WTC11 (cell line): ENCODE results near the gene CA11. TPM values are rescaled to one million over a fixed set of nuclear protein-coding genes. Genes with fewer than 3 reads are reported as not detected.

ENCODE experiments used
- ATAC-seq: fragments of 200-7000 bp; cut with Tn5 transposase; 2 replicates; pipeline ENCODE4 v1.10.0; 2021; ENCODE audit warnings: mild to moderate bottlenecking, moderate library complexity
- CTCF ChIA-PET: fragments of 300-600 bp; sonication (Branson Sonifier 250); formaldehyde crosslinking; loops from one replicate; lab custom pipeline; 2021; ENCODE audit warnings: antibody characterized with exemption; lab: Charles Lee
- POLR2A ChIA-PET: fragments of 350-600 bp; sonication (Branson Sonifier 250); formaldehyde crosslinking; loops from one replicate; lab custom pipeline; 2021; ENCODE audit warnings: antibody characterized with exemption; lab: Charles Lee
- DNase-seq: peaks from one replicate; pipeline ENCODE4 v3.0.0; 2021; ENCODE audit warnings: low spot score
- H3K27ac Mint-ChIP-seq: 2 replicates; pipeline ENCODE4 v1.8.0; 2021; ENCODE audit warnings: mixed read lengths
- H3K27me3 Mint-ChIP-seq: 2 replicates; pipeline ENCODE4 v1.8.0; 2021; ENCODE audit warnings: low read depth, mild to moderate bottlenecking, moderate library complexity, mixed read lengths
- H3K36me3 Mint-ChIP-seq: 2 replicates; pipeline ENCODE4 v1.8.0; 2021; ENCODE audit warnings: mixed read lengths
- H3K4me1 Mint-ChIP-seq: 2 replicates; pipeline ENCODE4 v1.8.0; 2022; ENCODE audit warnings: mixed read lengths
- H3K4me3 Mint-ChIP-seq: 2 replicates; pipeline ENCODE4 v1.8.0; 2021; ENCODE audit warnings: mild to moderate bottlenecking, moderate library complexity, mixed read lengths
- H3K9me3 Mint-ChIP-seq: 2 replicates; pipeline ENCODE4 v1.8.0; 2021; ENCODE audit warnings: mixed read lengths
- ATF1 ChIP-seq: sonication (generic); formaldehyde crosslinking; IDR thresholded peaks from 2 replicates; pipeline ENCODE4 v1.8.1; 2023; ENCODE audit warnings: mild to moderate bottlenecking, moderate library complexity, missing genetic modification reagents
- CBFB ChIP-seq: sonication (generic); formaldehyde crosslinking; IDR thresholded peaks from 2 replicates; pipeline ENCODE4 v1.8.1; 2022; ENCODE audit warnings: mild to moderate bottlenecking, low read depth, missing genetic modification reagents
- ESRRA ChIP-seq: sonication (generic); formaldehyde crosslinking; IDR thresholded peaks from 2 replicates; pipeline ENCODE4 v1.8.1; 2022; ENCODE audit warnings: mild to moderate bottlenecking, missing genetic modification reagents, borderline replicate concordance
- FOXP1 ChIP-seq: sonication (generic); formaldehyde crosslinking; IDR thresholded peaks from 2 replicates; pipeline ENCODE4 v1.8.0; 2022; ENCODE audit warnings: missing genetic modification reagents, mild to moderate bottlenecking, moderate library complexity, borderline replicate concordance
- GABPB1 ChIP-seq: sonication (generic); formaldehyde crosslinking; IDR thresholded peaks from 2 replicates; pipeline ENCODE4 v1.8.1; 2023; ENCODE audit warnings: mild to moderate bottlenecking, missing genetic modification reagents
- GRHL2 ChIP-seq: fragments of 250-450 bp; sonication (Bioruptor Pico); IDR thresholded peaks from 2 replicates; pipeline ENCODE4 v1.8.0; 2022; ENCODE audit warnings: mild to moderate bottlenecking, moderate library complexity; ENCODE audit not compliant: insufficient replicate concordance, severe bottlenecking
- IRF1 ChIP-seq: sonication (generic); formaldehyde crosslinking; IDR thresholded peaks from 2 replicates; pipeline ENCODE4 v1.8.0; 2023; ENCODE audit warnings: missing genetic modification reagents
- NFYB ChIP-seq: sonication (generic); formaldehyde crosslinking; conservative IDR thresholded peaks from 2 replicates; pipeline ENCODE4 v1.8.0; 2022; ENCODE audit warnings: low read depth, missing genetic modification reagents
- PRDM15 ChIP-seq: sonication (generic); formaldehyde crosslinking; IDR thresholded peaks from 2 replicates; pipeline ENCODE4 v1.8.0; 2022; ENCODE audit warnings: missing genetic modification reagents
- PRRX2 ChIP-seq: fragments of 250-450 bp; sonication (Bioruptor Pico); IDR thresholded peaks from 2 replicates; pipeline ENCODE4 v1.8.0; 2021; ENCODE audit warnings: mild to moderate bottlenecking
- ZBTB43 ChIP-seq: sonication (generic); formaldehyde crosslinking; IDR thresholded peaks from 2 replicates; pipeline ENCODE4 v1.8.1; 2023; ENCODE audit warnings: mild to moderate bottlenecking, missing genetic modification reagents
- ZNF416 ChIP-seq: fragments of 250-450 bp; sonication (Bioruptor Pico); IDR thresholded peaks from 2 replicates; pipeline ENCODE4 v1.9.0; 2021; ENCODE audit warnings: mild to moderate bottlenecking, inconsistent platforms
- total RNA-seq: library from RNA; stranded (reverse); gene quantifications from 3 replicates; pipeline ENCODE4 v1.2.3, GENCODE V29; 2021
- TF ChIP-seq, protein P1 (sequence below): sonication (generic); formaldehyde crosslinking; IDR thresholded peaks from 2 replicates; pipeline ENCODE4 v1.8.0; 2022; ENCODE audit warnings: mild to moderate bottlenecking, missing genetic modification reagents
- TF ChIP-seq, protein P2 (sequence below): sonication (generic); formaldehyde crosslinking; IDR thresholded peaks from 2 replicates; pipeline ENCODE4 v1.8.0; 2022; ENCODE audit warnings: mild to moderate bottlenecking, missing genetic modification reagents
- TF ChIP-seq, protein P3 (sequence below): sonication (generic); formaldehyde crosslinking; IDR thresholded peaks from 2 replicates; pipeline ENCODE4 v1.8.1; 2023; ENCODE audit warnings: mild to moderate bottlenecking, missing genetic modification reagents, borderline replicate concordance
- TF ChIP-seq, protein P4 (sequence below): fragments of 250-450 bp; sonication (Bioruptor Pico); IDR thresholded peaks from 2 replicates; pipeline ENCODE4 v1.9.0; 2021; ENCODE audit warnings: mild to moderate bottlenecking, borderline replicate concordance

The CA11 gene
- total RNA-seq, 1 experiment from 2014 or later = 41.4 TPM

- TF ChIP-seq, protein P1, sequence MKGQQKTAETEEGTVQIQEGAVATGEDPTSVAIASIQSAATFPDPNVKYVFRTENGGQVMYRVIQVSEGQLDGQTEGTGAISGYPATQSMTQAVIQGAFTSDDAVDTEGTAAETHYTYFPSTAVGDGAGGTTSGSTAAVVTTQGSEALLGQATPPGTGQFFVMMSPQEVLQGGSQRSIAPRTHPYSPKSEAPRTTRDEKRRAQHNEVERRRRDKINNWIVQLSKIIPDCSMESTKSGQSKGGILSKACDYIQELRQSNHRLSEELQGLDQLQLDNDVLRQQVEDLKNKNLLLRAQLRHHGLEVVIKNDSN (CRISPR knock-in tag) = no peak
- TF ChIP-seq, protein P2, sequence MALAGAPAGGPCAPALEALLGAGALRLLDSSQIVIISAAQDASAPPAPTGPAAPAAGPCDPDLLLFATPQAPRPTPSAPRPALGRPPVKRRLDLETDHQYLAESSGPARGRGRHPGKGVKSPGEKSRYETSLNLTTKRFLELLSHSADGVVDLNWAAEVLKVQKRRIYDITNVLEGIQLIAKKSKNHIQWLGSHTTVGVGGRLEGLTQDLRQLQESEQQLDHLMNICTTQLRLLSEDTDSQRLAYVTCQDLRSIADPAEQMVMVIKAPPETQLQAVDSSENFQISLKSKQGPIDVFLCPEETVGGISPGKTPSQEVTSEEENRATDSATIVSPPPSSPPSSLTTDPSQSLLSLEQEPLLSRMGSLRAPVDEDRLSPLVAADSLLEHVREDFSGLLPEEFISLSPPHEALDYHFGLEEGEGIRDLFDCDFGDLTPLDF (CRISPR knock-in tag) = no peak
- peak; percentile 33; the same call in 1 of the 2 replicates for TF ChIP-seq PRDM15 (CRISPR knock-in tag)
- no peak for TF ChIP-seq GRHL2 (CRISPR knock-in tag)
- Mint-ChIP-seq H3K27me3 (no peaks in the 10 kb centered on the region; the same call in 1 of the 2 replicates), H3K9me3 (no peaks in the 10 kb centered on the region), H3K4me1 (no peaks in the 10 kb centered on the region), H3K27ac (no peak overlapping the region), H3K4me3 (no peak overlapping the region), H3K36me3 (no peaks in the 10 kb centered on the region)
- ChIA-PET CTCF (interaction anchor here (0.6 to 1.3 kb wide), 2 partner anchors 10 to 93 kb away, joined by 4 read pairs; no protein-coding TSS in a partner anchor), POLR2A (no interaction called here)
- ATAC-seq = no peak
- DNase-seq = no peak
These were observed 46.8 kb downstream of the CA11 start for GRCh38 chr19:48598996-48599700.

DNA sequence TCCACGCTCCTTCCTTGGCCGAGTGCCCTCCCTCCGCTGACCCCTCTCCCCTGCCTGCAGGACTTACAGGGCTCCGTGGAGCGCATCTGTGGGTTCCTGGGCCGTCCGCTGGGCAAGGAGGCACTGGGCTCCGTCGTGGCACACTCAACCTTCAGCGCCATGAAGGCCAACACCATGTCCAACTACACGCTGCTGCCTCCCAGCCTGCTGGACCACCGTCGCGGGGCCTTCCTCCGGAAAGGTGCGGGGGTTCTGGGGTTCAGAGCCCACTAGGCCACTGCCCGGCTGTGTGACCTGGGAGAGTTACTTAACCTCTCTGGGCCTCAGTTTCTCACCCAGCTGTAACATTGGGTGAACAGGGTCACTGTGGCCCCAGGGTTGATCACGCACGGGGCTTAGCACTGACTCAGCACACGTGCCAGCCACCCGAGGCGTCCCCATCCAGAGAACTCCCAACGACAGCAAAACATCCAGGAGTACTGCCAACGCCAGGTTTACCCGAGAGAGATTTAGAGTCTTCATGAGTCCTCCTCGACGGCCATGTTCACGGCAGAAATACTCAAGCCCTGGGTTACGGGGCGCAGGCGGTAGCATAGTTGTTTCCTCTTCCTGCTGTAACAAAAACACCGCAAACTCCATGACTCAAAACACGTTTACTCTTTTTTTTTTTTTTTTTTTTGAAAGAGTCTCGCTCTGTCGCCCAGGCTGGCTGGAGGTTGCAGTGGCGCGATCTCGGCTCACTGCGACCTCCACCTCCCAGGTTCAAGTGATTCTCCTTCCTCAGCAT, 49.1 kb downstream of the CA11 start:
- H3K4me3 Mint-ChIP-seq = no peak overlapping the region
- DNase-seq = no peak
- H3K27ac Mint-ChIP-seq = no peak overlapping the region
- no peak for ATAC-seq
- H3K9me3 Mint-ChIP-seq = no peaks in the 10 kb centered on the region
- ChIA-PET CTCF (interaction anchor here (0.8 kb wide), 1 partner anchor 8 kb away, joined by 3 read pairs; no protein-coding TSS in a partner anchor), POLR2A (no interaction called here)
- no peaks in the 10 kb centered on the region for H3K4me1 Mint-ChIP-seq
- H3K27me3 Mint-ChIP-seq = no peaks in the 10 kb centered on the region; the same call in 1 of the 2 replicates
- no peaks in the 10 kb centered on the region for H3K36me3 Mint-ChIP-seq
- TF ChIP-seq, protein P3, sequence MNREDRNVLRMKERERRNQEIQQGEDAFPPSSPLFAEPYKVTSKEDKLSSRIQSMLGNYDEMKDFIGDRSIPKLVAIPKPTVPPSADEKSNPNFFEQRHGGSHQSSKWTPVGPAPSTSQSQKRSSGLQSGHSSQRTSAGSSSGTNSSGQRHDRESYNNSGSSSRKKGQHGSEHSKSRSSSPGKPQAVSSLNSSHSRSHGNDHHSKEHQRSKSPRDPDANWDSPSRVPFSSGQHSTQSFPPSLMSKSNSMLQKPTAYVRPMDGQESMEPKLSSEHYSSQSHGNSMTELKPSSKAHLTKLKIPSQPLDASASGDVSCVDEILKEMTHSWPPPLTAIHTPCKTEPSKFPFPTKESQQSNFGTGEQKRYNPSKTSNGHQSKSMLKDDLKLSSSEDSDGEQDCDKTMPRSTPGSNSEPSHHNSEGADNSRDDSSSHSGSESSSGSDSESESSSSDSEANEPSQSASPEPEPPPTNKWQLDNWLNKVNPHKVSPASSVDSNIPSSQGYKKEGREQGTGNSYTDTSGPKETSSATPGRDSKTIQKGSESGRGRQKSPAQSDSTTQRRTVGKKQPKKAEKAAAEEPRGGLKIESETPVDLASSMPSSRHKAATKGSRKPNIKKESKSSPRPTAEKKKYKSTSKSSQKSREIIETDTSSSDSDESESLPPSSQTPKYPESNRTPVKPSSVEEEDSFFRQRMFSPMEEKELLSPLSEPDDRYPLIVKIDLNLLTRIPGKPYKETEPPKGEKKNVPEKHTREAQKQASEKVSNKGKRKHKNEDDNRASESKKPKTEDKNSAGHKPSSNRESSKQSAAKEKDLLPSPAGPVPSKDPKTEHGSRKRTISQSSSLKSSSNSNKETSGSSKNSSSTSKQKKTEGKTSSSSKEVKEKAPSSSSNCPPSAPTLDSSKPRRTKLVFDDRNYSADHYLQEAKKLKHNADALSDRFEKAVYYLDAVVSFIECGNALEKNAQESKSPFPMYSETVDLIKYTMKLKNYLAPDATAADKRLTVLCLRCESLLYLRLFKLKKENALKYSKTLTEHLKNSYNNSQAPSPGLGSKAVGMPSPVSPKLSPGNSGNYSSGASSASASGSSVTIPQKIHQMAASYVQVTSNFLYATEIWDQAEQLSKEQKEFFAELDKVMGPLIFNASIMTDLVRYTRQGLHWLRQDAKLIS (CRISPR knock-in tag) = no peak
- no peak for TF ChIP-seq FOXP1 (CRISPR knock-in tag)
- no peak for TF ChIP-seq ATF1 (CRISPR knock-in tag)
- no peak for TF ChIP-seq ESRRA (CRISPR knock-in tag)
- TF ChIP-seq CBFB (CRISPR knock-in tag) = no peak
- TF ChIP-seq ZNF416 (CRISPR knock-in tag) = no peak
- no peak for TF ChIP-seq GABPB1 (CRISPR knock-in tag)
- TF ChIP-seq, protein P4, sequence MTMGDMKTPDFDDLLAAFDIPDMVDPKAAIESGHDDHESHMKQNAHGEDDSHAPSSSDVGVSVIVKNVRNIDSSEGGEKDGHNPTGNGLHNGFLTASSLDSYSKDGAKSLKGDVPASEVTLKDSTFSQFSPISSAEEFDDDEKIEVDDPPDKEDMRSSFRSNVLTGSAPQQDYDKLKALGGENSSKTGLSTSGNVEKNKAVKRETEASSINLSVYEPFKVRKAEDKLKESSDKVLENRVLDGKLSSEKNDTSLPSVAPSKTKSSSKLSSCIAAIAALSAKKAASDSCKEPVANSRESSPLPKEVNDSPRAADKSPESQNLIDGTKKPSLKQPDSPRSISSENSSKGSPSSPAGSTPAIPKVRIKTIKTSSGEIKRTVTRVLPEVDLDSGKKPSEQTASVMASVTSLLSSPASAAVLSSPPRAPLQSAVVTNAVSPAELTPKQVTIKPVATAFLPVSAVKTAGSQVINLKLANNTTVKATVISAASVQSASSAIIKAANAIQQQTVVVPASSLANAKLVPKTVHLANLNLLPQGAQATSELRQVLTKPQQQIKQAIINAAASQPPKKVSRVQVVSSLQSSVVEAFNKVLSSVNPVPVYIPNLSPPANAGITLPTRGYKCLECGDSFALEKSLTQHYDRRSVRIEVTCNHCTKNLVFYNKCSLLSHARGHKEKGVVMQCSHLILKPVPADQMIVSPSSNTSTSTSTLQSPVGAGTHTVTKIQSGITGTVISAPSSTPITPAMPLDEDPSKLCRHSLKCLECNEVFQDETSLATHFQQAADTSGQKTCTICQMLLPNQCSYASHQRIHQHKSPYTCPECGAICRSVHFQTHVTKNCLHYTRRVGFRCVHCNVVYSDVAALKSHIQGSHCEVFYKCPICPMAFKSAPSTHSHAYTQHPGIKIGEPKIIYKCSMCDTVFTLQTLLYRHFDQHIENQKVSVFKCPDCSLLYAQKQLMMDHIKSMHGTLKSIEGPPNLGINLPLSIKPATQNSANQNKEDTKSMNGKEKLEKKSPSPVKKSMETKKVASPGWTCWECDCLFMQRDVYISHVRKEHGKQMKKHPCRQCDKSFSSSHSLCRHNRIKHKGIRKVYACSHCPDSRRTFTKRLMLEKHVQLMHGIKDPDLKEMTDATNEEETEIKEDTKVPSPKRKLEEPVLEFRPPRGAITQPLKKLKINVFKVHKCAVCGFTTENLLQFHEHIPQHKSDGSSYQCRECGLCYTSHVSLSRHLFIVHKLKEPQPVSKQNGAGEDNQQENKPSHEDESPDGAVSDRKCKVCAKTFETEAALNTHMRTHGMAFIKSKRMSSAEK = no peak
- no peak for TF ChIP-seq NFYB (CRISPR knock-in tag)
- TF ChIP-seq ZBTB43 (CRISPR knock-in tag) = no peak
- no peak for TF ChIP-seq IRF1
- TF ChIP-seq PRRX2 (CRISPR knock-in tag) = no peak
- TF ChIP-seq, all 79 proteins: peak for 0
